Measurements from ENCODE around the gene KRTAP29-1.
"Not testable (repeated sequence)": the region's sequence is repeated elsewhere in the genome, so short reads cannot be mapped to it uniquely, and the experiment has no call there.

DNA sequence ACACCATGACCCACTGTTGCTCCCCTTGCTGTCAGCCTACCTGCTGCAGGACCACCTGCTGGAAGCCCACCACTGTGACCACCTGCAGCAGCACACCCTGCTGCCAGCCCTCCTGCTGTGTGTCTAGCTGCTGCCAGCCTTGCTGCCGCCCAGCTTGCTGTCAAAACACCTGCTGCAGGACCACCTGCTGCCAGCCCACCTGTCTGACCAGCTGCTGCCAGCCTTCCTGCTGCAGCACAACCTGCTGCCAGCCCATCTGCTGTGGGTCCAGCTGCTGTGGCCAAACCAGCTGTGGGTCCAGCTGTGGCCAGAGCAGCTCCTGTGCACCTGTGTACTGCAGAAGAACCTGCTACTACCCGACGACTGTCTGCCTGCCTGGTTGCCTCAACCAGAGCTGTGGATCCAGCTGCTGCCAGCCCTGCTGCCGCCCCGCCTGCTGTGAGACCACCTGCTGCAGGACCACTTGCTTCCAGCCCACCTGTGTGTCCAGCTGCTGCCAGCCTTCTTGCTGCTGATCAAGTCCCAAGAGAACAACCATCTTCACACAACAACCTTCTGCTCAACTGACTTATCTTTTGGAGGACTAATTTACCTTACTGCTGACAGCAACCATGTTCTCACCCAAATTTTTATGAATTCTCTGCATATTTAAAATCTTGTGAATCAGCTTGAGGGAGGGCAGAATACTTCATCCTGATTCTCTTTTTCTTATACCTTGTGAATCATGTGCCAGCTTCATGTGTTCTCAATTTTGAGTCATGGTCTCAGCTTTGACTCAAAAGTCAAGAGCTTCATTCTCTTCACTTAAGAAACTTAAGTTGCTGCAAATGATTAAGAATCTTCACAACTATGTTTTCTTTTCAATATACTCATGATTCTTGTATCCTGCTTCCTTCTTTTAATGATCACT is 47.0 kb downstream of the KRTAP29-1 start, which contains the start of gene KRTAP9-9:
- TF ChIP-seq, protein P1, sequence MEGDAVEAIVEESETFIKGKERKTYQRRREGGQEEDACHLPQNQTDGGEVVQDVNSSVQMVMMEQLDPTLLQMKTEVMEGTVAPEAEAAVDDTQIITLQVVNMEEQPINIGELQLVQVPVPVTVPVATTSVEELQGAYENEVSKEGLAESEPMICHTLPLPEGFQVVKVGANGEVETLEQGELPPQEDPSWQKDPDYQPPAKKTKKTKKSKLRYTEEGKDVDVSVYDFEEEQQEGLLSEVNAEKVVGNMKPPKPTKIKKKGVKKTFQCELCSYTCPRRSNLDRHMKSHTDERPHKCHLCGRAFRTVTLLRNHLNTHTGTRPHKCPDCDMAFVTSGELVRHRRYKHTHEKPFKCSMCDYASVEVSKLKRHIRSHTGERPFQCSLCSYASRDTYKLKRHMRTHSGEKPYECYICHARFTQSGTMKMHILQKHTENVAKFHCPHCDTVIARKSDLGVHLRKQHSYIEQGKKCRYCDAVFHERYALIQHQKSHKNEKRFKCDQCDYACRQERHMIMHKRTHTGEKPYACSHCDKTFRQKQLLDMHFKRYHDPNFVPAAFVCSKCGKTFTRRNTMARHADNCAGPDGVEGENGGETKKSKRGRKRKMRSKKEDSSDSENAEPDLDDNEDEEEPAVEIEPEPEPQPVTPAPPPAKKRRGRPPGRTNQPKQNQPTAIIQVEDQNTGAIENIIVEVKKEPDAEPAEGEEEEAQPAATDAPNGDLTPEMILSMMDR (IDR thresholded peaks at IDR 0.05): not testable (repeated sequence)
- TF ChIP-seq POLR2AphosphoS5, POLR2A, EP300 (IDR thresholded peaks at IDR 0.05): not testable (repeated sequence)

All from sigmoid colon (tissue), 4 donors.